ENCODE results near the gene CFB.

CFB gene

DNA sequence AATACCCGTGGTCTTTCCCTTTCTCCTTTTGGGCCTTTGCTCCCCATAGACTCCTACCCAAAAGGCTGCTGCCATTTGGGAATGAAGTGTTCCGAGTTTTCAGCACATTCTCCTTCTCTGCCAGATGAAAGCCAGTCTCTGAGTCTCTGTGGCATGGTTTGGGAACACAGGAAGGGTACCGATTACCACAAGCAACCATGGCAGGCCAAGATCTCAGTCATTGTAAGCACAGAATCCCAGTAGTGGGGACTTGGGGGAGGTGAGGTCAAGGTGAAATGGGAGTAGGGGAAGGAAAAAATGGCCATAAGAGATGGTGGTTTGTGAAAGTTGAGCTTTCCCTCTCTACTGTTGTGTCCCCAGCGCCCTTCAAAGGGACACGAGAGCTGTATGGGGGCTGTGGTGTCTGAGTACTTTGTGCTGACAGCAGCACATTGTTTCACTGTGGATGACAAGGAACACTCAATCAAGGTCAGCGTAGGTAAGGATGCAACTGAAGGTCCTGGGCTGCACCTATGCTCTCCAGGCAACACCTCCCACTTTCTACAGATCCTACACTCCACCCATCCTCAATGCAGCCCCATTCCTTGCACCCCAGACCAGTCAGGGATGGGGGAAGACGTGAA lies 4.1 kb downstream of the CFB start:
- DNase-seq = no peak

DNA sequence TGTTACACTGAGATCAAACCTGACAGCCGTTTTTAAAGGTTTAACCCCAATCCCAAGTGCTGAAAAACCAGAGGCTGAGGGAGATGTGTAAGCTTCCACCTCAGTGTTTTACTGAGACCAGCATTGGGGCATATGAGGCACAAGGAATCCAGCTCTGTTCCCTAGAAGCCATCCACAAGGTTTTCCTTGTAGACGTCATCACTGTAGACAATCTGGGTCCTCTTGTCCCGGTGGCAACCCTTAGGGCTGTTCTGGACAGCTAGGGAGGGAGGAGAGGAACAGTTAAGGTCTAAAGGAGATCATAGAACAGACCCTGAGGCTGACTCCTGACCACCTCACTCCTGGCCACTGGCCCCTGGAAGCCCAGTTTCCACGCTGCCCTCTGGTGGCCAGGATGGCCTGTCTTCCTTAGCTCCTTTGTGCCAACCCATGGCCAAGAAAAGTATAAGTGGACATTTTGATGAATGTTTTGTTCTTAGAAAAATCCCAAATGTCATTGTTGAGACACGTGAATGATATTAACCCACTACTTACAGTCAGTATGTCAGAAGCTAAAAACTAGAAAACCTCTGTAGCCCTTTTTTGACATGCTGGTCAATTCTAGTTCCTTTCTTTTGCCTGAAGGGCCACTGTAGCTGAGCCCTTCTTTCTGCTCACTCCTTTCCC lies 6.4 kb downstream of the CFB start:
- DNase-seq = no peak

DNA sequence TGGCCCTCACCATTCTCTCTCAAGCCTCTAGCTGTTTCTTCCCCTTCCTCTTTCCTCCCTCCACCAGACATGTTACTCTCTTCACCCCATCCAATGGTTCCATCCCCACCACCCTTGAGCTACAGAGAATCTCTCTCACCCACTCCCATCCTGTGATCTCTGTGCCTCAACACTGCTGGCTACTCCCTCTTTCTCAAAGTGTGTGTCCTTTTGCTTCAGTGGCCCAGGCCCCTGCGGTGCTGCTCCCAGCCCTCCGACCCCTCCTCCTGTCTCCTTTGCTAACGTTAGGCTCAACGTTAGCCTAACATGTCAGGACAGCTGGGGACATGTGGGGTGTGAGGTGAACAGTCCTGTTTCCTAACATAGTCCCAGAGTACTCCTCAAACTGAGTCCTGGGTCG lies 7.0 kb downstream of the CFB start:
- no peak for DNase-seq

DNA sequence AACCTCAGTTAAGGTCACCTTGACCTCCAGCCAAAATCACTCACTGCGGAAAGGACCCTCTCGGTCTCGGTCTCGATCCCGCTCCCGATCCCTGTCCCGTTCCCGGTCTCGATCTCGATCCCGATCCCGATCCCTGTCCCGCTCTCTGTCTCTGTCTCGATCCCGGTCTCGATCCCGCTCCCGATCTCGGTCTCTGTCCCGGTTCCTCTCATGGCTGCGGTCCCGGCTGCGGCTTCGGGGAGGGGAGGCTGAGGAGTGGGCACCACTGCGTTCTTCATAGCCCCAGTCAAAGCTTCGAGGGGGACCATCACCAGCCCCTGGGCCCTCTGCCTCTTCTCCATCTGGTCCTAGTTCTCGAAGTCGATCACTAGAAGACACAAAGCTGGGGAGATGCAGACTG lies 8.6 kb downstream of the CFB start:
- DNase-seq = no peak

DNA sequence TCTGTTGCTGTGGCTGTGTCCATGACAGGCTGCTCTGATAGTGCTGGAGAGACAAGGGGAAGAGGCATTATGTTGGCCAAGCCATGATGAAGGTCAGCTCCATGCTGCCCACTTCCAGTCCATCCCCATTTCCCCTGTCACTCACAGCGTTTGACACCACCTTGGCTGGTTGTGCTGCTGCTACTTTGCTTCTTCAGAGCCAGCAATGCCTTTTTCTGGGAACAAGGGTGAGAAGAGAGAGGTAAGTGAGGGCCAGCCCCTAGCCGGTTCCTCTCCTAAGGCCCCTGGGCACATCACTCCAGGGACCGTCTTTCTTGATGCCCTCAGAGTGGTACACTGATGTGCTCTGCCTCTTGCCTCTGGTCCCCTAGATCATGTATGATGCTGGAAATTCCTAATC lies 10.9 kb downstream of the CFB start:
- DNase-seq = no peak

DNA sequence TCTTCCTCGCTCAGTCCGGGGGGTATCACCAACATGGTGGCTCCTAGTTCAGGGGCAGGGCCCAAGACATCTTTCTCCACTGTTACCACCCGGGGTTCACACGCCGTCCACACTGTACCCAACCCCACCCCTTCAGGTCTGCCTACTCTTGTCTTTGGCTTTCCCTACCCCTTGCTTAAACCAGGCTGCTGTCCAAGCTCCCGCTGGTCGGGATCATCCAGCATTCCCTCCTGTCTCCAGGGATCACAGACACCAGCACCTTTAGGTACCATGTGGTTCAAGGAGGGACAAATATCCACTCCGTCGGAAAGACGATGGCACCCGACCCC lies 12.5 kb downstream of the CFB start:
- DNase-seq = no peak

DNA sequence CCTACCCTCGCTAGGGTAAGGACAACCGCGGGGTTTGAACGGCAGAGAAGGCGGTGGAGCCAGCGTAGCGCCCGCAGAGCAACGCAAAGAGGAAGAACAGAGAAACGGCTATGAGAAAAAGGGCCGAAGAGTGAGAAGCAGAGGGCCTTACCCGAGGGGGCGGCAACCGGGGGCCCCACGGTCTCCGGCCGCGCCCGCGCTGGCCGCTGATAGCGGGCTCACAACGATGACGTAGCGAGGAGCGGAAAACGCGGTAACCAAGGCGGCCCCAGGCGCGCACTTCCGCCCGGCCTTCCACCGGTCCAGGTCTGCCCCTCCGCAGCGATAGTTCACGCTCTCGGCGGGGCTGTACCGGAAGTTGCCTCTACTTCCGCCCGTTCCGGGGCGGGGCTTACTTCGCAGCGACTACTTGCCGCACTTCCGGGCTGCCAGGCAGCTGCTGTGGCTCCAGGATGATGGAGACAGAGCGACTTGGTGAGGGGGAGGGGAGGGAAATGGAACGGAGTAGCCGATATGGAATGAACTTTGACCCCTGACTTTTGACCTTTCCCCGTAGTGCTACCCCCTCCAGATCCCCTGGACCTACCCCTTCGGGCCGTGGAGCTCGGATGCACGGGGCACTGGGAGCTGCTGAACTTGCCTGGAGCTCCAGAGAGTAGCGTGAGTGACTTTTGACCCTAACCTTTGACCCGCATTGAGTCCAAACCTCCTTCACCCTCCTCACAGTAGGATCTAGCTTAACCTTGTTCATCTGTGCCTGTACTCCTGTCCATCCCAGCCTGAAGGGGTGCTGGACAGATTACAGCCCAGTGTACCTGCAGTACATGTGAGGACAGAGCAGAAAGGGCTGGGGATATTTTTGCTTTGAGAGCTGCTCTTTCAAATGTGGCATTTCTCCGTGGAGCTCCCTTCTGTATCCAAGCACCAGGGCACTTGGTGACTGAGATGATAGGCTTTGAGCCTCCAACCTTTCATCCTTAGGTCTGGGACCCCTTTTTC lies 13.1 kb downstream of the CFB start, which contains the start of the genes NELFE and SKIC2:
Gene NELFE, minus strand, starts transcription at position 231 of the 999 bp plus-strand sequence. CDS start 525 bp downstream, outside the sequence.
Gene SKIC2, plus strand, starts transcription at position 435 of the 999 bp plus-strand sequence. Its CDS starts 18 bp downstream, at position 453.
- peak; percentile 96 for DNase-seq

DNA sequence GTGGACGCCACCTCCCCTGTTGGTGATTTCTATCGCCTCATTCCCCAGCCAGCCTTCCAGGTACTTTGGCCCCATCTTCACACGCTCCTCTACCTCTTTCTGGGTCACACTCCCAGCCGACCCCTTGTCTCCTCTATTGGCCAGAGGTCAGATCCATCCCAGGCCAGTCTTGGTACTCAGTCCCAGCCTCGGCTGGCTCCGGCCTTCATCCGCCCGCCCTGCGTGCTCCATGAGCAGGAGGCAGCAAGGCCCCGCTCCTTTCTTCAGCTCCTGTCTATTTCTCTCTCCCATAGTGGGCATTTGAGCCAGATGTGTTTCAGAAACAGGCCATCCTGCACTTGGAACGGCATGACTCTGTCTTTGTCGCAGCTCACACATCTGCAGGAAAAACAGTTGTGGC lies 15.7 kb downstream of the CFB start:
- DNase-seq = no peak

DNA sequence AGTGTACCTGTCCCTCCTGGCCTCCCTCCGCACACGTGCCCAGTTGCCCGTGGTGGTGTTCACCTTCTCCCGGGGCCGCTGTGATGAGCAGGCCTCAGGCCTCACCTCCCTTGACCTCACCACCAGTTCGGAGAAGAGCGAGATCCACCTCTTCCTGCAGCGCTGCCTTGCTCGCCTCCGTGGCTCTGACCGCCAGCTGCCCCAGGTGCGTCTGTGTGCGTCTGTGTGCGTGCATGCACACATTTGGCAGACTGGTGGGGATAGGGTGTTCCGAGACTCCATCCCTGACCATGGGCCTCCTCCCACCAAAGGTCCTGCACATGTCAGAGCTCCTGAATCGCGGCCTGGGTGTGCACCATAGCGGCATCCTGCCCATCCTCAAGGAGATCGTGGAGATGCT lies 18.0 kb downstream of the CFB start:
- no peak for DNase-seq

DNA sequence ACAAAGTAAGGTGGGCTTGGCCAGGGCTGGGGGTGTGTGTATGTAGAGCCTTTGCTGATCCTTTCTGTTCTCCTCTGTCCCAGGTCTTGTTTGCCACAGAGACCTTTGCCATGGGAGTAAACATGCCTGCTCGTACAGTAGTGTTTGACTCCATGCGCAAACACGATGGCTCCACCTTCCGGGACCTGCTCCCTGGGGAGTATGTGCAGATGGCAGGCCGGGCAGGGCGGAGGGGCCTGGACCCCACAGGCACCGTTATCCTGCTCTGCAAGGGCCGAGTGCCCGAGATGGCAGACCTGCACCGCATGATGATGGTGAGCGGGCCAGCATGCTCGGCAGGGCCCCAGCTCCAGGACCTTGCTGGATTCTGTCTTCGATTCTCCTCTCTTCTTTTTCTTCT lies 19.8 kb downstream of the CFB start:
- no peak for DNase-seq

DNA sequence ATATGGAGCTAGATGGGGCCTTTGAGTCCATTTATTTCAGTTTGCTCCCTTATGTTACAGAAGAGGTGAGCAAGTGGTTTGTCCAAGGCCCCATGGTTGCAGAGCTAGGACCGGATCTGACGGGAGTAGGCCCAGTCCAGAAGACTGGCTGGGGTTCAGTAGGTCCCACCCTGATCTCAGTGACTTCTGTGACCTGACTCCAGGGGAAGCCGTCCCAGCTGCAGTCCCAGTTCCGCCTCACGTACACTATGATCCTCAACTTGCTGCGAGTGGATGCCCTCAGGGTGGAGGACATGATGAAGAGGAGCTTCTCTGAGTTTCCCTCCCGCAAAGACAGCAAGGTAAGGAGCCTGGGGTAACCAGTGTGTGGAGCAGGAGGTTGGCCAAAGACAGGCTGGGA lies 20.6 kb downstream of the CFB start:
- DNase-seq = no peak

DNA sequence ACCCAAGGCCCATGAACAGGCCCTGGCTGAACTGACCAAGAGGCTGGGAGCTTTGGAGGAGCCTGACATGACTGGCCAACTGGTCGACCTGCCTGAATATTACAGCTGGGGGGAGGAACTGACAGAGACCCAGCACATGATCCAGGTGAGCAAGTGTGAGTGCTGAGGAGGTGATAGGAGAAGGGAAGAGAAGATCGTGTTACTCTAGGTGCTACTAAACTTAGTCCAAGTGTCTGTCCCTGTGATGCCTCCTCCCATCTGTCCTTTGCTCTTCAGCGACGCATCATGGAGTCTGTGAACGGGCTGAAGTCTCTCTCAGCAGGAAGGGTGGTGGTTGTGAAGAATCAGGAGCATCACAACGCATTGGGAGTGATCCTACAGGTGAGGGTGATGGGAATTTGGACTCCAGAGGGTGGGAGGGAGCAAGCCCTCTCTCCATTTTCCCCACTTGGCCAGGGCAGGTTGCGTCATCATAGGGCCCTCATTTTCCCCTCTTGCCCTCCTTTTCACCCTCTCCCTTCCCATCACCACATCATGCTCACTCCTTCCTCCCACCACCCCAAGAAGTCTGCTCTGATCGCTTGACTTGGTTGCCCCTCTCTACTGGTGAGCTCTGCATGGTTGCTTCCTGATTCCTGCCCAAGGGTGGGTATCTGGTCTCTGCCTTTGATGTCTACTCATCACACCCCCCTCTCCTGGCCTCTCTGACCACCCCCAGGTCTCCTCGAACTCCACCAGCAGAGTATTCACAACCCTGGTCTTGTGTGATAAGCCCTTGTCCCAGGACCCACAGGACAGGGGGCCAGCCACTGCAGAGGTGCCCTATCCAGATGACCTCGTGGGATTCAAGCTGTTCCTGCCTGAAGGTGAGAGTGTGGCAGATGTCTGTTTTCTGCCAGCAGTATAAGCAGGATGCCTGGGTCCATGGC lies 21.4 kb downstream of the CFB start:
- no peak for DNase-seq

DNA sequence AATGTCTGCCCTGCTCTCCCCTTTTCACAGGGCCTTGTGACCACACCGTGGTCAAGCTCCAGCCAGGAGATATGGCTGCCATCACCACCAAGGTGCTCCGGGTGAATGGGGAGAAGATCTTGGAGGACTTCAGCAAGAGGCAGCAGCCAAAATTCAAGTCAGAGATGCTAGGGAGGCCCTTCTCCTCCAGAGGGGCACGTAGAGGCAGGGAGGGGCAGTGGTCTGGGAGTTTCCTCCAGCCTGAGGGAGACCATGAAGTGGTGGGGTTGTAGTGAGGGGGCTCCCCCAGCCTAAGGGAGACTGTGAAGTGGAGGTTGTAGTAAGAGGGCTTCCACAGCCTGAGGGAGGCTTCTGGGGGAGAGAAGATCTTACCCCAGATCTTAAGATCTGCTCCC lies 22.0 kb downstream of the CFB start:
- no peak for DNase-seq

DNA sequence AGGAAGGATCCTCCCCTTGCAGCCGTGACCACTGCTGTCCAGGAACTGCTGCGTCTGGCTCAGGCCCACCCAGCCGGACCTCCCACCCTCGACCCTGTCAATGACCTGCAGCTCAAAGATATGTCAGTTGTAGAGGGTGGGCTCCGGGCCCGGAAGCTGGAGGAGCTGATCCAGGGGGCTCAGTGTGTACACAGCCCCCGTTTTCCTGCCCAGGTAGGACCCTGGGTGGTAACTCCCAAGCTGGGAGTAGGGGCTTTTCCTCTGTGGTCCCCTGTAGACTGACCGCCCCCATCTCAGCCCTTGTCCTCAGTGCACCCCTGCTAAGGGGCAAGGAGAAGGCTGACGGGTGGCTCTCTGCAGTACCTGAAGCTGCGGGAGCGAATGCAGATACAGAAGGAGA lies 22.4 kb downstream of the CFB start:
- DNase-seq = no peak

DNA sequence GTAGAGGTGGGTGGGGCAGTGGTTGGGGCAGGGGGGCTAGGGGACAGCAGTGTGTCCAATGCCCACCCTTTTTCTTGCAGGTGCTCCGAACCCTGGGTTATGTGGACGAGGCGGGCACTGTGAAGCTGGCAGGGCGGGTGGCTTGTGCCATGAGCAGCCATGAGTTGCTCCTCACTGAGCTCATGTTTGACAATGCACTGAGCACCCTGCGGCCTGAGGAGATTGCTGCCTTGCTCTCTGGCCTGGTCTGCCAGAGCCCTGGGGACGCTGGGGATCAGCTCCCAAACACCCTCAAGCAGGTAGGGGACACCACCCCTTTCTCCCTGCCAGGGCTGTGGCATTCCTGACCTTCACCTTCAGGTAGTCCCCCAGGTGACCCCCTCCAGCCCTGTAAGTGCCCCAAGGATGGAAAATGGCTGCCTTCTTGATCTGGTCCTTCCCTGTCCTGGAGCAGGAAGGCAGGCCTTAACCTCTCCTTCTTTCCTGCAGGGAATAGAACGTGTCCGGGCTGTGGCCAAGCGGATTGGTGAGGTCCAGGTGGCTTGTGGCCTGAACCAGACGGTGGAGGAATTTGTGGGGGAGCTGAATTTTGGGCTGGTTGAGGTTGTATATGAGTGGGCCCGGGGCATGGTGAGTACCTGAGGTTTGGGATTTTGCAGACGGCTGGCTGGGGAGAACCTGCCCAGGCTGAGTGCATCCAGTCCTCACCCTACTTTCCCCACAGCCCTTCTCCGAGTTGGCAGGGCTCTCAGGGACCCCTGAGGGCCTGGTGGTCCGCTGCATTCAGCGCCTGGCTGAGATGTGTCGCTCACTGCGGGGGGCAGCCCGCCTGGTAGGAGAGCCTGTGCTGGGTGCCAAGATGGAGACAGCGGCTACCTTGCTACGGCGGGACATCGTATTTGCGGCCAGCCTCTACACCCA lies 23.2 kb downstream of the CFB start:
- no peak for DNase-seq

DNA sequence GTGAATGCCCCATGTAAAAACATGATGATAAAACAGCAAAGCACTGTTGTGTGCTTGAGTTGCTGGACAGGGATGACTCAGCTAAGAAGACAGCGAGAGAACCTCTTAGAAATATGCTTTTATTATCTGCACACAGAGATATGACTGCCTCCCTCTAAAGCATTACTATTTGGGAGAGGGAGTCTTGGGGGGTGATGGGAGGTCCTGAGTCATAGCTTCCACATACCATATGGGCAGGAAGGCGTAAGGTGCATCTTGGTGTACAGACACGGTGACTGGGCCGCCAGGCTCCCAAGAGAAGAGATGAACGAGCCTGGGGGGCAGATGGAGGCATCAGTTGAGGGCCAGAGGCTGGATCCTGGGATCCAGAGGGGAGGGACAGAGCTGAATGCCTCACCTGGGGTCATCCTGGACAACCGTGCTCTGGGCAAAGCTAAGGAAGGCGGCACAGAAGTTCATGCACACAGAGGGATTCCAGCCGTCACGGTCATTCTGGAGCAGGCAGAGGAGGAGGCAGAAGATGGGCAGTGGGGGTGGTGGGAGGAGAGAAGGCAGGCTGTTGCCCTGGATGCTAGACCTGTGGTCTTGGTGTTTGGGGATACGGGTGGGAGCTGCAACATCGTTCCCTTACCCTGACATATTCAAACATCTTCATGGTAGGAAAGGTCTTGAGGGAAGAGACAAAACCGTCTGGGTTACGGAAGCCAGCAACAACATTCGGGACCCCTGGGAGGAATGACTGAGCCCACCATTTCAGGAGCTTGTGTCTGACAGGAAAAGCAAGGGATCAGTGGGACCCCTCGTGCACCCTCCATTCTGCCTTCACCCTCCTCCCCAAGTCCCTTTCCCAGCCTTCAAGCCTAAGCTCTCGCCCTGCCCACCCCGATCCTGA lies 24.1 kb downstream of the CFB start:
- DNase-seq = no peak

DNA sequence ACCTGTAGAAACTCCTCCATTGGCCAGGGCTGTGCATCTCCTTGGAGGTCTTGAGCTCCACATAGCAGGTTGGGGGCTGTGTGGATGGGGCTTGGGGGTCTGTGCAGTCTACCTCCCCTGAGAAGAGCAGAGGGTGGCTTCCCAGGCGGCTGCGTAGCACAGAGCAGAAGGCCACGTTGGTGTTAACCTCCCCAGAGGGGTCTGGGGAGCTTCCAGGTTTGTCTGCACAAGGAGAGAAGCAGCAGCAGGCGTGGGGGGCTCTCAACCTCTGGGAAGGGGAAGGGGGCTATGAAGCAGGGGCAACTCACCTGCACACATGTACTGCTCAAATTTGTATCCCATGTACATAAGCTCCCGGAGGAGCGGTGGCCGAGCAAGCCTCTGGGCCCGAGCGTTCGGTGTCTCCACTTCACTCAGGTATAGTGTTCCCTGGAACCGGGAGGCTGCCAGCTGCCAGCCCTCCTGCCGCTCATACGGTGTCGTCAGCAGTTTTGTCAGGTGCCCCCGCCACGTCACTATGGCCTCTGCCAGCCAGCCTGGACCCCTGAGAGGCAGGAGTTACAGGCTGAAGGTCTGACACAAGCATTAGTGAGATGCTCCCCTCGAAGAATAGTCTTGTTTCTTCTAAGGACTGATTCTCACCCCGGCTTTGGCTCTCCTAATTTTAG lies 24.8 kb downstream of the CFB start:
- no peak for DNase-seq

DNA sequence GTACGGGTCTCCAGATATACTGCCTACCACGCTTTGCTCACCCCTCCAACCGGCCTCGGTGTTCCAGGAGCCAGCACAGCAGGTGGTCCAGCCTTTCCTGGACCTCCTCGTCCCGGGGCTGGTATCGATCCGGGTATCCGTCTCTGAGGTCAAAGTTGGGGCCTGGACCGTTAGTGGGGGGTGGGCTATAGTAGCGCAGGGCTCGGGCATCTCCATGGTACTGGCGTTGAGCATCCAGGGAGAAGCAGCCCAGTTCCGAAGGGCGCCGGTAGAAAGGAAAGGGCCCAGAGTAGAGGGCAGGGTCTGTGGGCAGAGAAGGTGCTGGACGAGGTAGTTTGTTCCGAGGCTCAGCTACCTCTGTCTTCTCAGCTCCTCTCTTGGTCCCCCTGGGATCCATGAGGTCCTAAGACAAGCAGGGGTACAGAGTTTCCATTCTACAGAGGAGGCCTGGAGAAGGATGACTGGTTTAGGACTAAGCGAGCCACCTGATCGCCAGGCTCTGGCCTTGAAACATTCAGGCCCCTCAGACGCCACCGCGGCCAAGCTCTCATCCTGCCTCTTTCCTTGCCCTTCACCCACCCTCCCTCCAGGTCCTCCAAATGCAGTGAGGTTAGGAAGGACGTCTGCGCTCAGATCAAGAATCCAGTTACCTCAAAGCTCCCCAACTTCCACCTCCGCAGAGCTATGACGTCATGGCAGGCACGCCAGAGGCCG lies 25.5 kb downstream of the CFB start:
- no peak for DNase-seq
